GM21447 (cell line): ENCODE measurements around the gene CCDC74A.
A peak's percentile ranks its signal among the peaks of the same experiment; 100 is the strongest.
"Not testable (repeated sequence)": the region's sequence is repeated elsewhere in the genome, so short reads cannot be mapped to it uniquely, and the experiment has no call there.

Source experiments
- ATAC-seq: cut with Tn5 transposase; IDR thresholded peaks from one replicate; pipeline ENCODE4 v1.9.1; 2021; ENCODE audit not compliant: unreplicated experiment

Gene CCDC74A

GRCh38 chr2:131498321-131498973 is 29.2 kb upstream of the CCDC74A start:
- ATAC-seq, result peak; percentile 79

GRCh38 chr2:131503587-131503986 is 24.1 kb upstream of the CCDC74A start:
- ATAC-seq, result not testable (repeated sequence)

- not testable (repeated sequence) for ATAC-seq
Observed at GRCh38 chr2:131504082-131504750, 23.5 kb upstream of the CCDC74A start.

- ATAC-seq, result no peak
Observed at GRCh38 chr2:131509615-131510014, 18.1 kb upstream of the CCDC74A start.

- ATAC-seq, result not testable (repeated sequence)
Observed at GRCh38 chr2:131511291-131511968, 16.3 kb upstream of the CCDC74A start.

GRCh38 chr2:131511969-131512870 is 15.5 kb upstream of the CCDC74A start:
- not testable (repeated sequence) for ATAC-seq

GRCh38 chr2:131514408-131515166 is 13.1 kb upstream of the CCDC74A start:
- peak; percentile 83 for ATAC-seq

- ATAC-seq, result not testable (repeated sequence)
Observed at GRCh38 chr2:131515235-131515634, 12.5 kb upstream of the CCDC74A start.

GRCh38 chr2:131516011-131516410 is 11.7 kb upstream of the CCDC74A start:
- no peak for ATAC-seq

- ATAC-seq, result not testable (repeated sequence)
Observed at GRCh38 chr2:131516621-131517020, 11.1 kb upstream of the CCDC74A start.

- ATAC-seq, result no peak
Observed at GRCh38 chr2:131517106-131517831, 10.4 kb upstream of the CCDC74A start.

- not testable (repeated sequence) for ATAC-seq
Observed at GRCh38 chr2:131517856-131518255, 9.8 kb upstream of the CCDC74A start.

- not testable (repeated sequence) for ATAC-seq
Observed at GRCh38 chr2:131518531-131518930, 9.2 kb upstream of the CCDC74A start.

- no peak for ATAC-seq
Observed at GRCh38 chr2:131519466-131519865, 8.2 kb upstream of the CCDC74A start.

GRCh38 chr2:131519871-131520470 is 7.7 kb upstream of the CCDC74A start:
- ATAC-seq, result not testable (repeated sequence)

- no peak for ATAC-seq
Observed at GRCh38 chr2:131520526-131520925, 7.2 kb upstream of the CCDC74A start.

- not testable (repeated sequence) for ATAC-seq
Observed at GRCh38 chr2:131521524-131521923, 6.2 kb upstream of the CCDC74A start.

GRCh38 chr2:131521961-131522781 is 5.5 kb upstream of the CCDC74A start:
- ATAC-seq, result no peak
